Endothelial cell of umbilical vein (primary cell): ENCODE data around the gene YY2.

Experiments
- MYC ChIP-seq: IDR thresholded peaks from one replicate; pipeline ENCODE4 v1.6.1; 2011; ENCODE audit warnings: mild to moderate bottlenecking, low read depth, low read length
- POLR2A ChIP-seq: IDR thresholded peaks from 2 replicates; pipeline ENCODE4 v1.6.1; 2012; ENCODE audit warnings: low read depth, mild to moderate bottlenecking, control low read depth, low read length

- TF ChIP-seq POLR2A, result no peak
- TF ChIP-seq MYC, result no peak
Observed at GRCh38 chrX:21855937-21856415, at the start of gene YY2.
